Common myeloid progenitor, CD34-positive (primary cell): ENCODE results near the gene TIAM2.

Source experiments
- CTCF ChIA-PET: fragments of 350-600 bp; sonication (Branson Sonifier 250); formaldehyde crosslinking; loops from one replicate; lab custom pipeline; 2021; ENCODE audit warnings: antibody characterized with exemption; lab: Charles Lee
- POLR2A ChIA-PET: fragments of 350-600 bp; sonication (Branson Sonifier 250); formaldehyde crosslinking; loops from one replicate; lab custom pipeline; 2021; ENCODE audit warnings: antibody characterized with exemption; lab: Charles Lee
- DNase-seq, 3 donors: peaks; one replicate each; pipeline versions ENCODE4 v3.0.0 to v3.0.0-alpha.2; 2013
- H3K27ac ChIP-seq, 2 experiments: 1 replicate in 1 of 2; 2 replicates in 1 of 2; pipeline ENCODE4 v1.7.0; 2013; ENCODE audit warnings: inconsistent platforms in 2 of 2, low read length in 2 of 2, mild to moderate bottlenecking in 2 of 2, low read depth in 1 of 2, moderate library complexity in 1 of 2; ENCODE audit not compliant: severe bottlenecking in 2 of 2, insufficient read depth in 1 of 2, poor library complexity in 1 of 2
- H3K27me3 ChIP-seq, 5 experiments: replicated peaks in 2 of 5; 1 replicate in 3 of 5; 2 replicates in 2 of 5; pipeline versions ENCODE4 v1.6.1 to v1.7.0; 2013; ENCODE audit warnings: low read length in 4 of 5, mild to moderate bottlenecking in 2 of 5, moderate library complexity in 2 of 5, inconsistent platforms in 1 of 5; ENCODE audit not compliant: insufficient read depth in 5 of 5, control insufficient read depth in 4 of 5
- H3K36me3 ChIP-seq, 4 experiments: 1 replicate in 2 of 4; 2 replicates in 2 of 4; pipeline versions ENCODE4 v1.6.1 to v1.7.0; 2013; ENCODE audit warnings: low read length in 3 of 4, control low read depth in 1 of 4, mild to moderate bottlenecking in 1 of 4; ENCODE audit not compliant: control insufficient read depth in 4 of 4, insufficient read depth in 4 of 4
- H3K4me1 ChIP-seq, 4 experiments: 1 replicate in 3 of 4; 2 replicates in 1 of 4; pipeline versions ENCODE4 v1.6.1 to v1.7.1; 2013; ENCODE audit warnings: low read length in 3 of 4, mild to moderate bottlenecking in 3 of 4, control low read depth in 1 of 4, inconsistent platforms in 1 of 4, moderate library complexity in 1 of 4; ENCODE audit not compliant: control insufficient read depth in 4 of 4, insufficient read depth in 4 of 4; ENCODE audit errors: control extremely low read depth in 1 of 4
- H3K4me3 ChIP-seq, 7 experiments: 1 replicate in 4 of 7; 2 replicates in 3 of 7; pipeline versions ENCODE4 v1.5.1 to v1.7.0; 2013; ENCODE audit warnings: mild to moderate bottlenecking in 7 of 7, low read length in 6 of 7, moderate library complexity in 6 of 7, inconsistent platforms in 2 of 7, low read depth in 2 of 7, control low read depth in 1 of 7; ENCODE audit not compliant: insufficient read depth in 4 of 7, control insufficient read depth in 1 of 7; ENCODE audit errors: extremely low read depth in 1 of 7
- H3K9me3 ChIP-seq, 5 experiments: 1 replicate in 4 of 5; 2 replicates in 1 of 5; pipeline versions ENCODE4 v1.6.1 to v1.7.1; 2013; ENCODE audit warnings: low read length in 4 of 5, mild to moderate bottlenecking in 2 of 5, inconsistent platforms in 1 of 5, low read depth in 1 of 5, moderate library complexity in 1 of 5; ENCODE audit not compliant: control insufficient read depth in 4 of 5, insufficient read depth in 2 of 5; ENCODE audit errors: control extremely low read depth in 1 of 5
- WGBS: methylation state at CpG from one replicate; pipeline ENCODE4 v1.1.5; 2013; ENCODE audit not compliant: insufficient coverage; 5-methylcytosine and 5-hydroxymethylcytosine counted together

Gene TIAM2

GRCh38 chr6:155080881-155081845 is 86.0 kb downstream of the TIAM2 start:
- peak in 2 of 3 donors; percentile 58 to 69 for DNase-seq
- H3K9me3 ChIP-seq = no peaks in the 10 kb centered on the region
- H3K36me3 ChIP-seq = no peaks in the 10 kb centered on the region
- H3K27ac ChIP-seq = no peak overlapping the region
- POLR2A ChIA-PET = interaction anchor here (0.6 kb wide), 1 partner anchor 1883 kb away, joined by 3 read pairs; no protein-coding TSS in a partner anchor
- WGBS = 24% methylated on average over 5 of the region's 9 CpGs
- CTCF ChIA-PET = interaction anchor here (1.0 to 1.4 kb wide), 4 partner anchors 14 to 98 kb away, joined by 3 to 6 read pairs (median 3); no protein-coding TSS in a partner anchor
- H3K4me1 ChIP-seq = peaks cover 21 to 63% (median 36%) of the 10 kb centered on the region in 4 experiments
- H3K4me3 ChIP-seq = peak overlapping the region in 4 of 7 experiments; percentile 16 to 51 (median 32)
- H3K27me3 ChIP-seq = no peaks in the 10 kb centered on the region

GRCh38 chr6:155084431-155085123 is 89.5 kb downstream of the TIAM2 start:
- WGBS = 100% methylated on average over 2 of the region's 4 CpGs
- no peaks in the 10 kb centered on the region for H3K27me3 ChIP-seq
- CTCF ChIA-PET = interaction anchor here (0.9 kb wide), 1 partner anchor 13 kb away, joined by 4 read pairs; no protein-coding TSS in a partner anchor
- H3K4me1 ChIP-seq = peaks cover 7 to 31% (median 19%) of the 10 kb centered on the region in 4 experiments
- H3K36me3 ChIP-seq = no peaks in the 10 kb centered on the region
- POLR2A ChIA-PET = no interaction called here
- no peak overlapping the region for H3K27ac ChIP-seq
- H3K9me3 ChIP-seq = no peaks in the 10 kb centered on the region
- H3K4me3 ChIP-seq = no peak overlapping the region
- DNase-seq = no peak

- no peak overlapping the region for H3K27ac ChIP-seq
- POLR2A ChIA-PET = no interaction called here
- peaks cover 3 to 19% (median 9%) of the 10 kb centered on the region in 4 experiments for H3K4me1 ChIP-seq
- no peaks in the 10 kb centered on the region for H3K36me3 ChIP-seq
- CTCF ChIA-PET = interaction anchor here (1.4 kb wide), 1 partner anchor 8 kb away, joined by 3 read pairs; no protein-coding TSS in a partner anchor
- peak in 2 of 3 donors; percentile 23 to 53 for DNase-seq
- H3K27me3 ChIP-seq = no peaks in the 10 kb centered on the region
- H3K4me3 ChIP-seq = no peak overlapping the region
- H3K9me3 ChIP-seq = no peaks in the 10 kb centered on the region
- WGBS = 97% methylated on average over 6 of the region's 8 CpGs
Measured at GRCh38 chr6:155085582-155086257, 90.6 kb downstream of the TIAM2 start.

GRCh38 chr6:155088856-155089255 is 93.7 kb downstream of the TIAM2 start:
- CTCF ChIA-PET = interaction anchor here (0.7 kb wide), 1 partner anchor 28 kb away, joined by 3 read pairs; no protein-coding TSS in a partner anchor
- Histone ChIP-seq H3K27ac (no peak overlapping the region), H3K27me3 (no peaks in the 10 kb centered on the region), H3K4me1 (no peaks in the 10 kb centered on the region), H3K36me3 (no peaks in the 10 kb centered on the region), H3K9me3 (no peaks in the 10 kb centered on the region), H3K4me3 (no peak overlapping the region)
- POLR2A ChIA-PET = no interaction called here
- DNase-seq = no peak
- no CpG with 5 or more reads among the region's 1 CpG for WGBS

GRCh38 chr6:155089746-155090145 is 94.6 kb downstream of the TIAM2 start:
- no peaks in the 10 kb centered on the region for H3K27me3 ChIP-seq
- POLR2A ChIA-PET = no interaction called here
- CTCF ChIA-PET = interaction anchor here (1.6 kb wide), 1 partner anchor 10 kb away, joined by 4 read pairs; no protein-coding TSS in a partner anchor
- no peak overlapping the region for H3K27ac ChIP-seq
- H3K4me3 ChIP-seq = no peak overlapping the region
- H3K4me1 ChIP-seq = no peaks in the 10 kb centered on the region
- no peak for DNase-seq
- no peaks in the 10 kb centered on the region for H3K9me3 ChIP-seq
- 93% methylated on average over 4 of the region's 4 CpGs for WGBS
- H3K36me3 ChIP-seq = no peaks in the 10 kb centered on the region

GRCh38 chr6:155090166-155090565 is 95.1 kb downstream of the TIAM2 start:
- POLR2A ChIA-PET = no interaction called here
- no CpG with 5 or more reads among the region's 1 CpG for WGBS

More at GRCh38 chr6:155090166-155090565, 95.1 kb downstream of the TIAM2 start:
- no peaks in the 10 kb centered on the region for H3K4me1 ChIP-seq
- CTCF ChIA-PET = interaction anchor here (1.6 kb wide), 1 partner anchor 10 kb away, joined by 4 read pairs; no protein-coding TSS in a partner anchor
- H3K27me3 ChIP-seq = no peaks in the 10 kb centered on the region
- H3K9me3 ChIP-seq = no peaks in the 10 kb centered on the region
- H3K36me3 ChIP-seq = no peaks in the 10 kb centered on the region
- H3K4me3 ChIP-seq = no peak overlapping the region
- no peak overlapping the region for H3K27ac ChIP-seq
- DNase-seq = no peak
